GM21515 (cell line): ENCODE results near the gene ATP7A.
"Not testable (repeated sequence)": the region's sequence is repeated elsewhere in the genome, so short reads cannot be mapped to it uniquely, and the experiment has no call there.

ENCODE experiments used
- ATAC-seq: cut with Tn5 transposase; IDR thresholded peaks from one replicate; pipeline ENCODE4 v1.9.1; 2021; ENCODE audit not compliant: unreplicated experiment

Gene ATP7A

DNA sequence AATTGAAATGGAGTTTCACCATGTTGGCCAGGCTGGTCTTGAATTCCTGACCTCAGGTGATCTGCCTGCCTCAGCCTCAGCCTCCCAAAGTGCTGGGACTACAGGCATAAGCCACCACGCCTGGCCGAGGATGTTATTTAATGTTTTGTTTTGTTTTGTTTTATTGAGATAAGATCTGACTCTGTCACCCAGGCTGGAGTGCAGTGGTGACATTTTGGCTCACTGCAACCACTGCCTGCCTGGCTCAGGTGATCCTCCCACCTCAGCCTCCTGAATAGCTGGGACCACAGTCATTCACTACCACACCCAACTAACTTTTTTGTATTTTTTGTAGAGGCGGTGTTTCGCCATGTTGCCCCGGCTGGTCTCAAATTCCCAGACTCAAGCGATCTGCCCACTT is 34.5 kb downstream of the ATP7A start:
- ATAC-seq = not testable (repeated sequence)

DNA sequence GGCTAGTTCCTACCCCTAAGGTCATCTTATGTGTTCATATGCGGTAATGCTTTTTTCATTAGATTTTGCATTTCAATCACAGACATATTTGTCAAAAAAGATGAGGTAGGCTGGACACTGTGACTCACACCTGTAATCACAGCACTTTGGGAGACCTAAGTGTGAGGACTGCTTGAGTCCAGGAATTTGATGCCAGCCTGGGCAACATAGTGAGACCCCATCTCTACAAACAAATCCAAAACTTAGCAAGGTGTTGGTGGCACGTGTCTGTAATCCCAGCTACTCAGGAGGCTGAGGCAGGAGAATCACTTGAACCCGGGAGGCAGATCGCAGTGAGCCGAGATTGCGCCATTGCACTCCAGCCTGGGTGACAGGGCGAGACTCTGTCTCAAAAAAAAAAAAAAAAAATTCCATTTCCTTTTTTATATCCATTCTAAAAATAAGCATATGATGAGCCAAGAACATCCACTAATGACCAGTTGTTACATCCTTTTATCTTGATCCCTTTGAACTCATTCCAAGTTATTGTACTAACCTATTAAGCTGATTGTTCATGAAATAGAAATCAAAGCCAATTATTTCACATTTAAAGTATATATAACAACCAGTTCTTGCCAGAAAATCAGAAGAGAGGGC is 35.5 kb downstream of the ATP7A start:
- ATAC-seq = no peak

DNA sequence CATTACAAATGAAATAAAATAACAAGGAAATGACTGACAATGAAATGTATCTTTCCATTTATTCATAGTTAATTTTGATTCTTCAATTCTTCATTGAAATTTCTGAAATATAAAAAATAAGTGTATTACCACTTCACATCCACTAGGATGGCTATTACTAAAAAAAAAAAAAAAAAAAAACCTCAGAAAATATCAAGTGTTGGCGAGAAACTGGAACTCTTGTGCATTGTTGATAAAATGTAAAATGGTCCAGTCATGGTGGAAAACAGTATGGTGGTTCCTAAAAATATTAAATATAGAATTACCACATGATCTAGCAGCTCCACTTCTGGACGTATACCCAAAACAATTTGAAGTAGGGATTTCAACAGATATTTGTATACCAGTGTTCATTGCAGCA is 36.1 kb downstream of the ATP7A start:
- no peak for ATAC-seq

DNA sequence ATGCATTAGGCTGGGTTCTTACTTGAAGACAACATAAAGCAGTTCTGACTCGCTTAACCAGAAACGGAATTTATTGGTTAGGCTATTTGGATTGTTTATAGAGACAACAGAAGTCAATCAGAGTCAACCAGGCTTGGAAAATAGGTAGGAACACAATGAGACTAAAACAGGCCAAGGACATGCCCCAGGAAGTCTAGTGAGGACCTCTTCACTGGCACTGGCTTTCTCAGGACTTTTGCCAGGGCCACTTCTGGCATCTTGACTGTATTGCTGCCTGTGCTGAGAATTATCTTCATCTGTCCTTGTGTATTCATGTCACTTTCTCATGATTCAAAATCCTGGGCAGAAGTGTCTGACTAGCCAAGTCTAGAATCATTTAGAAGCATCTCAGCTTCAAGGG is 39.3 kb downstream of the ATP7A start:
- no peak for ATAC-seq

DNA sequence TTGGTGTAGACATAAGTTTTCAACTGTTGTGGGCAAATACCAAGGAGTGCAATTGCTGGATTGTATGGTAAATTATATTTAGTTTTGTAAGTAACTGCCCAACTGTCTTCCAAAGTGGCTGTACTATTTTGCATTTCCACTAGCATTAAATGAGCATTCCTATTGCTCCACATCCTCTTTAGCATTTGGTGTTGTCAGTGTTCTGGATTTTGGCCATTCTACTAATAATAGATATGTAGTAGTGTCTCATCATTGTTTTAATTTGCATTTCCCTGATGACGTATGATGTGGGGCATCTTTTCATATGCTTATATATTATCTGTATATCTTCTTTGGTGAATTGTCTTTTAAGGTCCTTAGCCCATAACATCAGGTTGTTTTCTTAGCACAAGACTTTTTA is 41.7 kb downstream of the ATP7A start:
- no peak for ATAC-seq

DNA sequence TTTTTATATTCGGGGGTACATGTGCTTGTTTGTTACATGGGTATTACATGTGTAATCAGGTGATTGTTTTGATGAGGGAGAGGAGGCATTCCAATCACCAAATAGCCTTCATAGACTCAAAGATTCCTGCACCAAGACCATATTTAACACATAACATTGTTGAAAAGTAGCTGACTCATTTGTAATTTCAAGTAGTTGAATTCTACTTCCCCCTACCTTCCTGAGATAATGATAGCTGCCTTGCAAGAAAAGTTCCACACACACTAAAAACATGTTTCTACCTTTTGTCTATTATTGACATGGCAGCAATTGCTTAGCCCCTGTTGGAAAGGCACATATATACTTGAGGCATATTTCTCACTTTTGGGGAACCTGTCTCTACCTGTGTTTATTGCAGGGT is 42.8 kb downstream of the ATP7A start:
- no peak for ATAC-seq

DNA sequence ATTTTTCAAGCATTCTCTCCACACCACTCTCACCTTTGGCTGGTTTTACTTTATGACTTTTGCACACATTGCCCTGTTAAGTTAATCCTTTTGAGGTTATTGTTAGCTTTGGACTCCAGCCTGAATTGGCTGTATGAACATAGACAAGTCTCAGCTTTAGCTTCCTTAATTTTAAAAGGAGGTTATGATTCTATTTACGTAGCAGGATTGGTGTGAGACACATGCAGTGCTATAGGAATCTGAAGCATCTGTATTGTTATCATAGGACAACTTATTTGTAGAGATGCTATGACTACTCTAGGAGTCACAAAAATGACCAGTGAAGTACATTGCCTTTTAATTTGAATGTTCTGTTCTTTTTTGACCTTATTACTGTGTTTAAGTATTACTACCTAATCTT is 43.2 kb downstream of the ATP7A start:
- no peak for ATAC-seq

DNA sequence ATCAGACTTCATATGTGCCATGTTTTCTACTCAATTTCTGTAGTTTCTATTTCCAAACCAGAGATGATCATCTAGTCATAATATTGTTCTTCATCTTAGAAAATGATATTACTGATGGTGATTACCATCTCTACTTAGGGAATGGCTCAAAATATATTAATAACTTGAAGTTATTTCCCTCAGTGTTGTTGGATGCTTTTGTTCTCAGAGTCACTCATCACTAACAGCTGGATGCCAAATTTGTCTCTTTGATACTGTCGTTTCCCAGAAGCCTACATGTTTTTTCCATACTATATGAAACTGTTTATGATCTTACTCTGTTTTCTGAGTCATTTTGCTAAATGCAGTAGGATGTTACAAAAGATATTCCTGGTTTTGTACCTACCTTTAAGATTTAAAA is 50.1 kb downstream of the ATP7A start:
- no peak for ATAC-seq

DNA sequence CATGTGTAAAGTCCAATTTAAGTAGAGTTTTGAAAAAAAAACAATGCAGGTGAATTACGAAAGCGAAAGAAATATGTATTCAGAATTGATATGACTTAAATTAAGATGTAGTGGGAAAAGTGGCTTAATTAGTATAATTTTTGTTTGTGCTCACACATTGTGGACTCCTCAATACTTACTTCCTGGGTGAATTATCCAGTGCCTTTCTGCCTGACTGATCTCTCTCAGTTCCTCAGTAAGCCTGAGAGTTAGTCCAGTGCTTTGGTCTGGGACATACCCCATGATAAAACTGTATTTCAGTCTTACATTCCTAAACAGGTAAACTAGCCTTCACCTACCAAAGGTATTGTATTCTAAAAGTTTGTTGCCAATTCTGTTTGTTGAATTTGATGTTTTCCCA is 50.6 kb downstream of the ATP7A start:
- ATAC-seq = no peak

DNA sequence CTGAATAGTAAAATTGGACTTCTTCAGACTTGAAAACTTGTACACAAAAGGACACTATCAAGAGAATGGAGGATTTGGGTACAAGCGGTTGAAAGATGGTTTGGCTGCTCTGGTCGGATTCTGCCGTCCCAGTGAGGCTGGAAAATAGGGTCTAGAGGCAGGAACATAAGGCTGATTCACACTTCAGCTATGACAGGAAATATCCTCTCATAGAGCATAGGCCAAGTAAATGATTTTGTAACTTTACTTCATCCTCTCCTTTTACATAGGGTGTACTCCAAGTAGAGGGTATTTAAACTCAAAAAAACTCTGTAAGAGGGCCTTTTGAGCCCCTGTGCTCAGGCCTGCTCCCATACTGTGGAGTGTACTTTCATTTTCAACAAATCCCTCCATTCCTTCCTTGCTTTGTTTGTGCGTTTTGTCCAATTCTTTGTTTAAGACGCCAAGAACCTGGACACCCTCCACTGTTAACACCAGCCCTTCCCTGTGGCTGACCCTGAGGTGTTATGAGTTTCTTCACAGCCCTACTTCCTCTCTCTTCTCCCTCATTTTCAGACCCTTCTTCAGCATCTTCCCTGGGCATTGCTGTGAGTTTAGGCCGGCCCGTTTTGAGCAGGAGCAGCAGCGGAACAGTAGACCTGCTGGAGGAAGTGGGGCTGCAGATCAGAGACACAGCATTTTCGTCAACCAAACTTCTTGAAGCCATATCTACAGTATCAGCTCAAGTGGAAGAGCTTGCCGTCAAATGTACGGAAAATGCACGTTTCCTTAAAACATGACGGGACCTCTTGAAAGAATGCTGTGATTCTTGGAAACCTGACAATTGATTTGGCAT is 51.8 kb downstream of the ATP7A start:
- ATAC-seq = no peak

DNA sequence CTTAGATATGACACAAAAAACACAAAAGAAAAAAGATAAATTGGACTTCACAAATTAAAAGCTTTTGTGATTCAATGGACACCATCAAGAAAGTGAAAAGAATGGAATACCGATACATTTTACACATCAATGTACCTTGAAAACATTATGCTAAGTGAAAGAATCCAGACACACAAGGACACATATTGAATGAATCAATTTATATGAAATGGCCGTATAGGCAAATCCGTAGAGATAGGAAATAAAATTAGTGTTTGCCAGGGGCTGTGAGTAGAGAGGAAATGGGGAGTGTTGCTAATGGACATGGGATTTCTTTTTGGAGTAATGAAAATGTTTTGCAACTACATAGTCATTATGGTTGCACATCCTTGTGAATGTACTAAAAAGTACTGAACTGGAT is 55.9 kb downstream of the ATP7A start:
- no peak for ATAC-seq

DNA sequence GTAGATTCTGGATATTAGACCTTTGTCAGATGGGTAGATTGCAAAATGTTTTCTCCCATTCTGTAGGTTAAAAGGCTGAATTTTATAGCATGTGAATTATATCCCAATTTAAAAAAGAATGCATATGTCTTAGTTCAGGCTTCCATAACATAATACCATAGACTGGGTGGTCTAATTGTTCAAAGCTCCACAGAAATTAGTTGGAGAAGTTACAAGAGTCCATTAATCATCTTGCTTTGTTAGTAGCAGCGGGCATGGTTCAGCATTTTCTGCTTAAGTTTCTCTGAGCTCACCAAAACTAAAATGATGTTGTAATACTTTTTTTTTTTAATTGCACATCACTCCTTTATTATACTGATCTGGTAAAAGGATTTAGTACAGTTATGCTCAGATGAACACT is 57.1 kb downstream of the ATP7A start:
- no peak for ATAC-seq

DNA sequence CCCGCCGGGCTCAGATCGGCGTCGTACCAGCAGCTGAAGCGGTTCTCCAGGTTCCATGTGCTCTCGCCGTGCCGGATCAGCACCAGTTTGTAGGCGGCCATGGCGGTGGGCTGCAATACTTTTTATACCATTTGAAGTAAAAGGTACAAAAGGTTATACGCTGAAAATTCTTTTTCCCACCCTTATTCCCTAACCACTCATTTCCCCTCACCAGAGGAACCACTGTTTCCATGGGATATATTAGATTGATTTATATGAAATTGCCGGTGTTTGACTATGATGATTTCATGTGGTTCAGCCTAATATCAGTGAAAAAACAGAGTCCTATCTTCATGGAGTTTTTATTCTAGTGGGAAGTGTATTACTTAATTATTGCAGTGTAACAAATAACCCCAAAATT is 59.0 kb downstream of the ATP7A start, which contains the start of gene PGAM4:
Gene PGAM4, minus strand, starts transcription at position 101 of the 400 bp plus-strand sequence. Its CDS starts 0 bp downstream, at position 101.
- no peak for ATAC-seq

DNA sequence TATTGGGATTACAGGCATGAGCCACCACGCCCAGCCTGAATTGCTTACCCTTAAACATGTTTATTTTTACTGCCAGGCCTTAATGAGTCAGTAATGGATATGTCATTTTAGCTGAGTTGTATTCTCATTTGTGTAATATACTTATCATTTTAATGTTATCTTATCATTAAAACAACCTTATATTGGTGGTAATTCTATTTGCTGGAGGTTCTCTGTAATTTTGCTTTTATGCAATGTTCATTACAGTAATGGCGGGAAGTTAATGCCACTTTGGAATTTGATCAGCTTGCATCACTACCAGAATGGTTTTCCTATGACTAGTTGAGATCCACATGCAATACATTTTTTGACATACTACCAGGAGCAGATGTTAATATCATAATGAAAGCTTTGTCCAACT is 65.3 kb downstream of the ATP7A start:
- no peak for ATAC-seq

DNA sequence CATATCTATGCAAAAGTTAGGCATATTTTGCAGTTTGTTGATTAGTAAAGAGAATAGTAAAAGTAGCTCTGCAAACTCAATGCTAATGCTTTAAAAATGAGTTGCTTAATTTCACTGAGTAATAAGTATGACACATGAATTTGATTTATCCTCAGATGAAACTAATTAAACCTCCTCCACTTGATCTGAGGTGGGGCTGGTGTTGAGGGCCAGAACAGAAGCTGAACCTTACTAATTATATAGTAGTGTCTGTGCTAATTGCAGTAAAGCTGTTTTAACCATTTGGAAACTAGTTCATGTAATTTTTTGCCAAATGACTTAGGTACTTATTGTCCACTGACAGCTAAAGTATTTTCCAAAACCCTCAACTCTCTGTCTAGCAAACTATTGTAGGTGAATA is 66.6 kb downstream of the ATP7A start:
- no peak for ATAC-seq

DNA sequence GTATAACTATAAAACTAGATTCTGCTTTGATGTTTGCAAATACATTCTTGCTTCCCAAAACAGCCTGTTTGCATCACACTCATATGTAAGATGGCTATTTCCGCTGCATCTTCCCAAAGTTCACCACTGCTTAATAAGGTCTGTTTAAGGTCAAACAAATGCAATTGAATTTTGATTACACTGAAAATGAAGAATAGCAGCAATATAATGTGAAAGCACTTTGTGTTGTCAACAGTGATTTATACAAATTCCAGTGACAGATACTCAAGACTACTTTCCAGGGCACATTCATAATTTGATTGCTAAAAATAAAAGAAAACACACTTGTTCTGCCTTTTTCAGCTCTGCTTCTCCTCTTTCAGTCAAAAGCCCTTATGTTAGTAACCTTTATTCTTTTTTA is 67.0 kb downstream of the ATP7A start:
- no peak for ATAC-seq

DNA sequence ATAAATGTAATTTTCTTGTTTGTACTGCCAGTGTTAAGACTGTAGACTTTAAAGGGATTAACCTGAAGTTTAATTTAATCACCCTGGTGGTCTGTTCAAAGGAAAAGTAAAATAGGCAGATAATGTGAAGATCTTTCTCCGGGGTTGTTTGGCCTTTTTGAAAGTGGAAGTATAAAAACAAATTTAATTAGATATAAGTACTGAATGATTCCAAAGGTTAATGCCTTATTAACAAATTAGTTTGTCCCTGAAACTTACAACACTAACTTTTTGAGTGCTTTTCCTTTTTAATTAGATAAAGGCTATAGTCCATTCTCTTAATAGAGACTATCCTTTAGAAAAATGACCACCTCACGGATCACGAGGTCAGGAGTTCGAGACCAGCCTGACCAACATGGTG is 69.4 kb downstream of the ATP7A start:
- no peak for ATAC-seq

DNA sequence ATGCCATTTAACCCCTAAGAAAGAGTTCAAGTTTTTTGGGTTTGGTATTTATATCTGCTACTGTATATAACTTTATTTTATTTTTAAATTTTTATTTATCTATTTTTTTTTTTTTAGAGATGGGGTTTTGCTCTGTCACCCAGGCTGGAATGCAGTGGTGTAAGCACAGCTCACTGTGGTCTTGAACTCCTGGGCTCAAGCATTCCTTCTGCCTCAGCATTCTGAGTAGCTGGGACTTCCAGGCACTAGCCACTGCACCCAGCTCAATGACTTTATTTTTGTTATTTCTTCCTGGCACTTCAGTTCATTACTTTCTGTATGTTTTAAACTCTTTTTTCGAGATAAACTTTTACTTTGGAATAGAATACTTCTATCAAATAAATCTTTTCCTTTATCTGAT is 101.4 kb downstream of the ATP7A start:
- ATAC-seq = no peak

DNA sequence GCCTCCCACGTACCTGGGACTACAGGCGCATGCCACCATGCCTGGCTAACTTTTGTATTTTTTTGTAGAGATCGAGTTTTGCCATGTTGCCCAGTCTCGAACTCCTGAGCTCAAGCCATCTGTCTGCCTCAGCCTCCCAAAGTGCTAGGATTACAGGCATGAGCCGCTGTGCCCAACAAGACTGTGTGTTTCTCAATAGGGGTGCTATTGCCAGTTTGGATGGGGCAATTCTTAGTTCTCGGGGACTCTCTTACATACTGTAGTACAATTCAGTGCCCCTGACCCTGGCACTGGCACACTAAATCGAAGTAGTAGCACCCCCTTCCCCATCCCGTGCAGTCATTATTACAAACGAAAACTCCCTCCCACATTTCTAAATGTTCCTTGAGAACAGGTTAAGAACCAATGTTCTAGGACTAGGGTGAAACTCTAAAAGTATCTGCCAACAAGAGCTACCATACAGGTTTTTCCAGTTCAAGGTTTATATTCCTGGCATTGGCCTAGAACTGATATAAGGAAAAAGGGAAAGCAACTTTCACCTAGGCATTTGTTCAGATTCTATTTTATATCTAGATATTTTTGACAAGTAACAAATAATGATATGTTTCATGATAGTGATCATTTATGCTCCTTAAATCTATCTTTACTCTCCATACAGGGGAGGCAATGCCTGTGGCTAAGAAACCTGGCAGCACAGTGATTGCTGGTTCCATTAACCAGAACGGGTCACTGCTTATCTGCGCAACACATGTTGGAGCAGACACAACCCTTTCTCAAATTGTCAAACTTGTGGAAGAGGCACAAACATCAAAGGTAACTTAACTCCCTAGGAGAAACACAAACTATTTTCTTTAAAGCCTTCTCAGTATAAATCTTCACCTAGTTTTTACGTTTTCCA is 109.3 kb downstream of the ATP7A start:
- no peak for ATAC-seq

DNA sequence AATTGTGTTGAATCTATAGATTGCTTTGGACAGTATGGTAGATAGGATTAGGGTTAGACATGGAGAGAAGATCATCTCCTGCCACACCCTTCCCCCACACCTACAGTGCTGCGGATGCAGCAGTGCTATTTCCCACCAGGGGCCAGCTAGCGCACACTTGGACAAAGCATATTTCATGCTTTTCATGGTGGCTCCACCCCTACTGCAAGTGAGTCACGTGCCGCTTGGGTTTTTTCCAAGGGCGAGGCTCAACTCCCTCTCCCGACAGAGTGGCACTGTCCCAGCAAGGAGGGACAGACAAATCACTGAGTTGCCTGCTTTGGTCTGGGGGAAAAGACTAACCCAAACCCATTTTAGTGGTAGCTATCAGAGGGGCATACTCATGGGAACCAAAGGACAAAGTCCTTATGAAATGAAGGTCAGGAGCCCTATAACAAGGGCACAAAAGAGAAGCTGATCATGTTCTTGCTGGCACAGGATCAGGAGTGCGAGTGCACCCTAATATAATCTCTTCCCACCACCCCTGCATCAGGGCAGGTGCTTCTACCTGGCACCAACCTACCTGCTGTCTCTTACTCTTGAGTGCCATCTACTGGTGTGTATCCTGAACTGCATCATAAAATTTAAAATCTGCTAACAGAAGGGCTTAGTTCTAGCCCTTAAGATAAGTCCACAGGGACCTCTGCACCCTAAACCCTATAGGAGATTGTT is 114.0 kb downstream of the ATP7A start:
- no peak for ATAC-seq

DNA sequence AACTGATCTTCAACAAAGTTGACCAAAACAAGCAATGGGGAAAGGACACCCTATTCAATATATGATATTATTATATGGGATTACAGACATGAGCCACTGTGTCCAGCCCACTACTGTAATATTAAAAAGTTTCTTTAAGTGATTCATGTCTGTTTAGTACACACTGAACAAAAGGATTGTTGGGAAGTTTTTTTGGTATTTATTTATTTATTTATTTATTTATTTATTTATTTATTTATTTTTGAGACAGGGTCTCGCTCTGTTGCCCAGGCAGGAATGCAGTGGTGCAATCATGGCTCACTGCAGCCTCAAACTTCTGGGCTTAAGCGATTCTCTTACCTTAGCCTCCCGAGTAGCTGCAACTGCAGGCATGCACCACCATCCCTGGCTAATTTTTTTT is 117.3 kb downstream of the ATP7A start:
- ATAC-seq = no peak
